Erythroblast (primary cell): Measurements from ENCODE around the gene KICS2.

ENCODE experiments used
- GATA1 ChIP-seq: IDR thresholded peaks from 2 replicates; pipeline ENCODE4 v1.6.1; 2011; ENCODE audit warnings: low read depth, mild to moderate bottlenecking, control low read depth, low read length, moderate library complexity
- POLR2A ChIP-seq: IDR thresholded peaks from 2 replicates; pipeline ENCODE4 v1.6.1; 2011; ENCODE audit warnings: mild to moderate bottlenecking, low read length

DNA sequence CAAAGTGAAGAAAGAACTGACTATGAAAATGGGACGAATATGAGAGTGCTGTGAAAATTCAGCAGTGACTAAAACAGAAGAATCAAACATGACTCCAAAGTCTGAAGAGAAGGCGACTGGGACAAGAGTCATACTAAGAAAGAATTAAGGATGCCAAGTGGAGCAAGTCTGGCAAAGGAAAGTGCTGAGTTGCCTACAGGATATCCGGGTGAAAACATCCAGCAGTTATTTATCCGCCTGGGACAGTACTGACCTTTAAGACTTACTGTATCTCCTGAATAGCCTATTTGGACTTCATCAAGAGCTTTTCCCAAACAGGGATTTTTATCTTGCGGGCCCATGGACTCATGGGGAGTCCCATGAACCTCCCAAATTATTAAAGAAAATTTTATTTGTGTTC, 41.1 kb downstream of the KICS2 start:
- TF ChIP-seq POLR2A, result no peak
- TF ChIP-seq GATA1, result no peak
